ENCODE results near the gene GAL3ST3.
A peak's percentile ranks its signal among the peaks of the same experiment; 100 is the strongest.

GRCh38 chr11:66045177-66045639 is 3.8 kb downstream of the GAL3ST3 start:
- TF ChIP-seq CTCF (IDR thresholded peaks at IDR 0.05; ENCODE audit: low read length) (peak; percentile 96), EZH2 (IDR thresholded peaks at IDR 0.05; ENCODE audit: borderline replicate concordance, low read length) (no peak)

Data from OCI-LY1 (cell line).